NCI-H526 (cell line): ENCODE measurements around the gene MSRB2.

Experiments used
- DNase-seq, 2 experiments: peaks; one replicate each; lab custom pipeline; 2025; lab: John Stamatoyannopoulos, UW

MSRB2 gene

DNA sequence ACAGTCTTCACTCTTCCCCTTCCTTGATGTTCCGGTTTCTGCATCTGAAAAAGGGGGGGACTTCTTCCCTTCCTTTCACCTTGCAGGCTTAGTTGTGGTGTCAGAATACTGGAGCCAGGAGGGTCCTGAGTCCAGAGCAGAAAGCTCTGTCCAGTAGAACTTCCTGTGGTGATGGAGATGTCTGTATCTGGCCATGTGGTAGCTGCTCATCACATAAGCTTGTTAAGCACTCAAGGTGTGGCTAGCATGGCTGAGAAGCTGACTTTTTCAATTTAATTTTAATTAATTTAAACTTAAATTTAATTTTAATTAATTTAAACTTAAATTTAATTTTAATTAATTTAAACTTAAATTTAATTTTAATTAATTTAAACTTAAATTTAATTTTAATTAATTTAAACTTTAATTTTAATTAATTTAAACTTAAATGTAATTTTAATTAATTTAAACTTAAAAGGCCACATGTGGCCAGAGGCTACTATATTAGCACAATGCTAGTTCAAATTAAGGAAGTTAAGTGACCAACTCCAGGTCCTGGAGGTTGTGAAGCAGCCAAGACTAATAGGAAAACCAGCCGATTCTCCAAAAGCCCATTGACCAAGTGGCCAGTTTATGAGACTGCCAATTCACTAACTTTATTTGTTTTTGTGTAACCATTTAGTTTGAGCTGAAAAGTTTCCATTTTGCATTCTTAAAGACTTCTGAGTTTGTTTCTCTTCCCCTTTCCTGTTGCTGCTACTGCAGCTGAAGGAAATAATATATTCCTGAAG lies 16.3 kb downstream of the MSRB2 start:
- no peak for DNase-seq

DNA sequence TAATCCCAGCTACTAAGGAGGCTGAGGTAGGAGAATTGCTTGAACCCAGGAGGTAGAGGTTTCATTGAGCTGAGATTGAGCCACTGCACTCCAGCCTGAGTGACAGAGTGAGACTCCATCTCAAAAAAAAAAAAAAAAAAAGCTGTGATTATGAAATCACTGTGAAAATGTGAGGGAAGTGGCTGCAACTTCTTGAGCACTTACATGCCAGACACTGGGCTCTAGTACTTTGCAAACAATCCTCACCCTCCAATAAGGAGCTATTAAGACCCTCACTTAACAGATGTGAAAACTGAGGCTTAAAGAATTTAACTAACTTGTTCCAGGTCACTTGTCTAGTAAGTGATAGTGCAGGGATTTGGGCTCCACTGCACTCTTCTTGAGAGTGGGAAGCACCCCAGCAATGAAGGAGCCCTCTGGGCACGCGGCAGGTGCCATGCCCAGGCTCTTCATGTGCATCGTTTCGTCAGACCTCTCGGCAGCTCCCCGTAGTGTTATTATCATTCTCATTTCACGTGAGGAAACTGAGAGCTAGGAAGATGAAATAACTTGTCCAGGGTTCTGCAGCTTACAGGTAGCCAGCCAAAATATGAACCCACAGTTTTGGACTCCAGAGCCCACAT lies 19.0 kb downstream of the MSRB2 start:
- DNase-seq = no peak

DNA sequence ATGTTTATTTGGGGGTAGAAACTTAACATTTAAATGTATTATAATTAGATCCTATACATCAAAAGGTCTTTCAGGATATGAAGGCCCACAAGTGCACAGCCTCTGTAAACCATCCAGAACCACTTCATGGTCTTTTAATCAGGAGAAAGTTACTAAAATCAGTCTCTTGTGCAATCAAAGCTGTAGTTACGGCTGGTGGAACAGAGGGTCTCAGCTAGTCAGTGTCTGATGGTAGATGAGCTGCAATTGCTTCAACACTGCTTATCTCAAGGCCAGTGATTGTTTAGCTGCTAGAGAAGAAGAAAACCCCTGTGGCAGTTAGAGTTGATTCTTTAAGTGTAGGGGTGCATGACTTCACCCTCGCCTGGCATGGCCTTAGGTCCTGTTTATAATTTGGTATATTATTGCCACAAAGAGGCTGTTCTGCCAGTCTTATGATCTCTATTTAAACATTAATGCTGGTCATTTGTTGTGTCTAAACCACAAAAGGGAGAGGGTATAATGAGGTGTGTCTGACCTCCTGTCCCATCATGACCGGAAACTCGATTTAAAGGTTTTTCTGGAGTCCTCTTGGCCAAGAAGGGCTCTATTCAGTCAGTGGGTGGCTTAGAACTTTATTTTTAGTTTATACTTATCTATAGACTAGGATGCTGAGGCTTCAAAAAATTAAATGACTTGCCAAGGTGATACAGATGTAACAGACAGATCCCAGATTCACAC lies 21.3 kb downstream of the MSRB2 start:
- no peak for DNase-seq

DNA sequence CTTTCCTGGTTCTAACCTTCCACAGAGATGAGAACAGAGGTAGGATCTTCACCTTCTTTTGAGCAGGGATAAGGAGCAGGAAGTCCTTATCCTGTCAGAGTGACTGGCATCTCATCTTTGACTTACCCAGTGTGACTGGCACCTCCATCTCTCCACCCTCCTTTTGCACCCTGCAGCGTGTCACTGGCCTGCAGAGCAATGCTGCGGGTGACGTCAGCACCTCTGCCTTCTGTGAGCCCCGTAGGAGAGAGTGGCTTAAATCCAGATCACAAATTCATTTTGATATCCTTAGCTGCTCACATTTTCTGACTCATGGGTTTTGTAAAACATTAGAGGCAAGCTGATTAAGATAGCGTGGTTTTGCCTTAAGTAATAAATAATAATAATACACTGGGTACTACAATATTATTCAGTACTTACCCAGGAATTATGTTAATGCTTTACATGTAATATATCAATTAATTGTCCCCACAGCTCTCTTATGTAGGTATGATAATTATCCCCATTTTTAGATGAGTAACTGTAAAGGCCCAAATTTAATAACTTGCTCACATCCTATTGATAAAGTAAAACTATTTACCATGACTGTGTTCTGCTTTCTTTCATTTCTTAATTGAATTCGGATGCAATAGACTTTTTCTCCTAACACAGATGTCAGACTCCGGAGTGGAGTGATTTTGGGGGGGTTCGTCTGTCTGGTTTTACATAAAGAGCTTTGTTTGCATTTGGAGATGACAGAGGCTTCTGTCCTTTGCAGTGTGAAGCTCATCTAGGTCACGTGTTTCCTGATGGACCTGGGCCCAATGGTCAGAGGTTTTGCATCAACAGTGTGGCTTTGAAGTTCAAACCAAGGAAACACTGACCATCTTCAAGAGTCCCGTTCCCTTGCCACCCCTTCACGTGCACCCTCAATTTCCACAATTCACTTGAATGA lies 24.9 kb downstream of the MSRB2 start:
- DNase-seq = no peak

DNA sequence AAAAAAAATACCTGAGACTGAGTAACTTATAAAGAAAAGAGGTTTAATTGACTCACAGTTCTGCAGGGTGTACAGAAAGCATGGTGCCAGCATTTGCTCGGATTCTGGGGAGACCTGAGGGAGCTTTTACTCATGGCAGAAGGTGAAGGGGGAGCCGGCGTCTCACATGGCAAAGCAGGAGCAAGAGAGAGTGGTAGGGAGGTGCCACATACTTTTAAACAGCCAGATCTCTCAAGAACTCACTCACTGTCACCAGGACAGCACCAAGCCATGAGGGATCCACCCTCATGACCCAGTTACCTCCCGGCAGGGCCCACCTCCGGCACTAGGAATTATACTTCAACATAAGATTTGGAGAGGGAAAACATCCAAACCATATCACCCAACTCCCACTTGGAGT lies 25.8 kb downstream of the MSRB2 start:
- no peak for DNase-seq

DNA sequence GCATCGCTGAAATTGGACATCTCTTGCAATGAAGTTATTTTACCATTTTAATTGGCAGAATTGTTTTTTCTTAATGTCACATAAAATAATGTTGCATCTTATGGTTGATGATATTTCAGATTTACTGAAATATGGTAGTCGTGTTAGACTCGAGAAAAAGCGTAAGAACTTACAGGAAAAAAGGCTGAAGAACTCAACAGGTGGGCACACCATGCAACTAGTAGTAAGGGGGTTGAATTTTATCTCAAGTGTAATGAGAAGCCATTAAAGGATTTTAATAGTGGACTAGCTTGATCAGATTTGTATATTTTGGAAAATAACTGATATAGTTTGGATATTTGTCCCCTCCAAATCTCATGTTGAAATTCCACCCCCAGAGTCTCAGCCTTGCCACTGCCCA lies 41.1 kb downstream of the MSRB2 start:
- no peak for DNase-seq

DNA sequence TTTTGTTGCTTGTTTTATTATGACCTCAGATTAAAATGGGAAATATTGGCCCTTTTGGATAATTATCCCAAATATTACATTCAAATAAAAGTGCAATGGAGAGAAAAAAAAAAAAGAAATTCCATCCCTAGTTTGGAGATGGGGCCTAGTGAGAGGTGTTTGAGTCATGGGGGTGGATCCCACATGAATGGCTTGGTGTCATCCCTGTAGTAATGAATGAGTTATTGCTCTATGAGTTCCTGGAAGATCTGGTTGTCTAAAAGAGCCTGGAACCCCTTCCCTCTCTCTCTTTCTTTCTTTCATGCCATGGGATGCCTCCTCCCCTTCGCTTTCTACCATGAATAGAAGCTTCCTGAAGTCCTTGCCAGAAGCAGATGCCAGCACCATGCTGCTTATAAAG lies 44.3 kb downstream of the MSRB2 start:
- no peak for DNase-seq

DNA sequence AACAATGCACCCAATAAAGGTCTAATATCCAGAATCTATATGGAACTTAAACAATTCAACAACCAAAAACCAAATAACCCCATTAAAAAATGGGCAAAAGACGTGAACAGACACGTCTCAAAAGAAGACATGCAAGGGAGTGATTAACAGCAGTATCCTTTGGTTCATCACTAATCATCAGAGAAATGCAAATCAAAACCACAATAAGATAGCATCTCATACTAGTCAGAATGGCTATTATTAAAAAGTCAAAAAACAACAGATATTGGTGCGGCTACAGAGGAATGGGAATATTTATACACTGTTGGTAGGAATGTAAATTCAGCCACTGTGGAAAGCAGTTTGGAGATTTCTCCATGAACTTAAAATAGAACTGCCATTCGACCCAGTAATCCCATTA lies 46.6 kb downstream of the MSRB2 start:
- DNase-seq = peak in 1 of 2 experiments; percentile 16

DNA sequence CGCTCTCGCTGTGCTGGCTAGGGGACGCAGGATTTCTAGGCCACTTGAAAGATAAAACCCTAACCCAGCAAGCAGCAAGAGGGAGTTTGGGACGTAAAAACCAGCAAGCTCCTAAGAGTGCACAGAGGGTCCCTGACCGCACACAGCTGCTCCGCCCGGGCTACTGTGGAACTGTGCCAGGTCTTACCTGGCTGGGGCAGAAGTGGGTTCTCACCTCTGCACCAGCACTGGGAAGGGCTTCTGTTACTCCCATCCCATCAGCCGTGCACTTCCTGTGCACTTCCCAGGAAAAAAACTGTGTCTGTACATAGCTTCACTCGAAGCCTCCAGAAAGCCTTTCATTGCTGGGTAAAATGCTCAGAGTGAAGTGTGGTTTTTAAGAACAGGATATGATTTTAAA lies 50.9 kb downstream of the MSRB2 start:
- peak in 1 of 2 experiments; percentile 21 for DNase-seq

DNA sequence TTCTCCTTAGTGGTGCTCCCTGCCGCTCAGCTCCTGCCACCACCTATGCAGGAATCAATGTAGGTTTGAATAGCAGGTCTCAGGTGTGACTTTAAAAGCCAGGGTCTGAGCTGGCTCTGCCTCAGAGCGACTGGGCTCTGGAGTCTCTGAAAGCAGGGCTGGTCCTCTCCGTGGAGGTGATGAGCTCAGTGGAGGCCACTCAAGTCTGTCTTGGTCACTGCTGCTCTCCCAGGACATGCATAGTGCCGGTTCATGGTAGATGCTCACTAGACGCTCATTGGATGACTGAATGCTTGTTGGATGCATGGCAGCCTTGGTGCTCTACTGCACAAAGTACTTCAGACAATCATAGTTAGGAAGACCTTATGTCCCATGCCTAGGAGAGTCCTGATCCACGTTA lies 51.7 kb downstream of the MSRB2 start:
- DNase-seq = no peak

DNA sequence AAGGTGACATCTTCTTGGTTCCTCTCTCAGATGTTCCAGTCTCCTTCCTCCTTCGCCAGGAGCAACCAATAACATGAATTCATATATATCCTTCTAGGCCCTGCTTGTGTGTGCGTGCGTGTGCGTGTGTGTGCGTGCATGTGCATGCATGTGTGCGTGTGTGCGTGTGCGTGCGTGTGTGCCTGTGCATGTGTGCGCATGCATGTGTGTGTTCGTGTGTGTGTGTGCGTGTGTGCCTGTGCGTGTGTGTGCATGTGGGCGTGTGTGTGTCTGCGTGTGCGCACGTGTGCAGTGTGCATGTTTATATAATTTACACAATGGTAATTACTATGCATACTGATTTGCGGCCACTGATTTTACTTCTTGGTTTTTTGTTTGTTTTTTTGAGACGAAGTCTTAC lies 52.8 kb downstream of the MSRB2 start:
- DNase-seq = no peak

DNA sequence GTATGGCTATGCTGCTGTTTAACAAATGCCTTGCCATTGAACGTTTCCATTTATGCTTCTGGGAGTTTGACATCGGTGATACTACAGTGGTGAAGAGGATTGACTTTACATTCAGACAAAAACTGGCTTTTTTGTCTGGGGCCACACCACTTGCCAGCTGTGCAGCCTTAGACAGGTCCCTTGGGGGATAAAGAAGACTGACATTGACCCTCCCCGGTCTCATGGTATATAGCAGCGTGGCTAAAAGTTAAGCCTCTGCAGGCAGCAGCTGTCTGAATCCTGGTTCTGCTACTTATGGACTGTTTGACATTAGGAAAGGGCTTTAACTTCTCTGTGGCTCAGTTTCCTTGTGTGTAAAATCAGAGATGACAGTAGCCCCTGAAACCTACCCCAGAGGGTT lies 54.7 kb downstream of the MSRB2 start:
- no peak for DNase-seq

DNA sequence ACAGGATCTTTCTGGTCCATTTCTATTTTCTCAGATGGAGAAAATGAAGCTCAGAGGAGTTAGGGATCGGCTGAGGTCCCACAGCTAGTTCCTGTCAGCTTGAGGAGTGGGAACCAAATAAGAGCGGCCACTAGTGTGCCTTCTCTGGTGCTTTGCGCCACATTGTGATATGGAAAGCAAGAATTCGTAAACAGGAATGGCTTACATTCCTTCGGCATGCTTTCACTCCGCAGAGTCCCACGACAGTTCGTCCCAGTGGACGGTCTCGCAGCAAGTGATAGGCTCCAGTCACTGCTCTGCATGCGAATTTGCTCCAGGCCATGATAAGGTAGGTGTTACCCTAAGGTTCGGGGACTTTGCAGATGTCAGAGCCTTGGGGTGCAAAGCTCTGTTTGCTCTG lies 55.2 kb downstream of the MSRB2 start:
- DNase-seq = no peak

DNA sequence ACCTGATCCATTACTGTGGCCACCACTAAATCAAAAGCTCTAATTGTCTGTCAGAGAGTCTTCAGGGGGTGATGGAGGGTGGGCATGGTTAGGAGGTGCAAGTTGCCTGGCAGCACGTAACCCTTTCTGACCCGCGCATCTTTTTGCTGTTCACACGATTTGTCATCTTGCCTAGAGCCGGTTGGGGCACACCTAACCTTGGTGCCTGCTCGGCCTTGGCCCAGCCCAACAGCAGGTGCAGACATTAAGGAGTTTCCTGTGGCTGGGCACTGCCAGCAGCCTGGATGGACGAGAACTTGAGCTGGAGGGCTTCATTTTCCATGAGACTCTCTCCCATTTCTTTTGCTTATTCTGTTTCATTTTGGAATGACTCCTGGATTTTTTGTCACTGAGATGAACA lies 55.7 kb downstream of the MSRB2 start:
- DNase-seq = no peak

DNA sequence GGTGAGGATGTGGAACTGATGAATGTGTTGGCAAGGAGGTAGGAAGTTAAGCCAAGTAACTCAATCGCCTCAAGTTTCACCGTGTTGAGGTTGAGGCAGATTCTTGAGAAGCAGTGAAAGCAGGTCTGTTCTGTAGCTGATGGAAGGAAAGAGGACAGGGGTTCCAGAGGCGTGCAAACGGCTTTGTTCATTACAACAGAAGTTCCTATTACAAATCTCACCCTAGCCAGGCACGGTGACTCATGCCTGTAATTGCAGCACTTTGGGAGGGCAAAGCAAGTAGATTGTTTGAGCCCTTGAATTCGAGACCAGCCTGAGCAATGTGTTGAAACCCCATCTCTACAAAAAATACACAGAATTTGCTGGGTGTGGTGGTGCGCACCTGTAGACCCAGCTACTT lies 59.8 kb downstream of the MSRB2 start:
- DNase-seq = no peak

DNA sequence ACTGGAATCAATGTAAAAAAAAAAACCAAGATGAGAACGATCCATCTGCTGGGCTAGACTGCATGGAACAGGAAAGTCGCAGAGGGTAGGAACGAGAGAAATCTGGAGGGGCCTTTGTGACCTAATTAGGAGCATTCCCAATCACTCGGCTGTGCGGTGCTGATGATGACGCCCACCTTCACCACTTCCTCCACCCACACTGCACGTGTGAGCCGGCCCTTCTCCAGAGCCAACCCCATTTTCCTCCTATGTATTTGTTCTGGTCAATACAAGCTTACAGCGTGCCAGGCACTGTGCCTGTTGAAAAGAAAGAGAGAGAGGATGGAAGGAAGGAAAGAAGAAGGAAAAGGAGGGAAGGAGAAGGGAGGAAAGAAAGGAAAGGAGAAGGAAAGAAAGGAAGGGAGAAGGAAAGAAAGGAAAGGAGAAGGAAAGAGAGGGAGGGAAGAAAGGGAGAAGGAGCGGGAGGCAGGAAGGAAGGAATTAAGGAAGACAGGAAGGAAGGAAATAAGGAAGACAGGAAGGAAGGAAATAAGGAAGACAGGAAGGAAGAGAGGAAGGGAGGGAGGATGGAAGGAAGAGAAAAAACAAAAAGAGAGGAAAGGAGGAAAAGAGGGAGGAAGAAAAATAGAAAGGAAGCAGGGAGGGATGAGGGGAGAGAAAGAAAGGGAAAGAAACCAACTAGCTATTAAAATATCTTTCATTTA lies 61.2 kb downstream of the MSRB2 start:
- no peak for DNase-seq

DNA sequence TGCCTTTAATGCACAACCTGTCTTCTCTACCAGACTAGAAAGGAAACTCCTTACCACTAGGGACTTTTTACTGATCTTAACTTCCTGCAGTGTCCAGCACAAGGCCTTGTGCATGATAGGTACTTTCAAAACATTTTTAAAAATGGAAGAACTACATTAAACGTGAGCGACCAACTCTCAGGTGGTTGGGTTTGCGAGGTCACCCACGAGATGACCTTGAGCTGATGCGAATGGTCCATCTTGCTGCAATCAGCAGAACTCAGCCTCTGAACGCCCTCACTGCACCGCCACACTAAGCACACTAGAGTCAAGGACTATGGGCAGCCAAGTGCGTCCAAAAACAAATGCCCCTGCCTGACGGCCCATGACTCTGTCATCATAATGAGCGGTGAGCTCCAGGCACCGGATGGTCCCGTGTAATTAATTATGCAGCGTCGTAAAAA lies 61.9 kb downstream of the MSRB2 start:
- peak in 1 of 2 experiments; percentile 24 for DNase-seq

DNA sequence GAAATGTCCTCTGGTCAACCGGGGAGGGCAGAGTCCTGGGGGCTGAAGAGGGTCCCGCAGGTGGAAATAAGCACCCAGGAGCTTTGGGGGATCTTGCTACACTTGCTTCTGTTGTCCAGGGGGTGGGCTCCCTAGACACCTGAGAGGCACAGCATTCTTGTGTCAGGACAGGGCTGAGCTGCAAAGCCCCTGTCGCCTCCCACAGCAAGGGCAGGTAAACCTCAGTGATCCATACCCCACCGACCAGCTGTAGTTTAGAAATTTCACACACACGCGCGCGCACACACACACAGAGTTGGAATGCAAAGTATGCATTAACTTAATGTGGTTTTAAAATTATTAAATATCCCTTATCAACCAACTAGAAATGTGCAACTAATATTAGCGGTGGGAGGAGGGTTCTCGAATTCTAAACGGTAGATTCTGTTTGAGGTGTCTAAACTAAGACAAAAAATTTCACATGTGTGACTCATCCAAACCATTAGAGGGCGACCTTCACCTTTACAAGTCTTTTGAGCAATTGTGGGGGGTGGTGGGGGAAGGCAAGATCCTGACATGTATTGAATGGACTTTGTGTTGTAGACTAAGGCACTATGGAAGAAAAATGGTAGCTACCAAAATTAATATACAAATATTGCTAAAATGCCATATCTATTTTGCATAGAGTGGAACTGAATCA lies 62.5 kb downstream of the MSRB2 start:
- peak in 1 of 2 experiments; percentile 74 for DNase-seq

DNA sequence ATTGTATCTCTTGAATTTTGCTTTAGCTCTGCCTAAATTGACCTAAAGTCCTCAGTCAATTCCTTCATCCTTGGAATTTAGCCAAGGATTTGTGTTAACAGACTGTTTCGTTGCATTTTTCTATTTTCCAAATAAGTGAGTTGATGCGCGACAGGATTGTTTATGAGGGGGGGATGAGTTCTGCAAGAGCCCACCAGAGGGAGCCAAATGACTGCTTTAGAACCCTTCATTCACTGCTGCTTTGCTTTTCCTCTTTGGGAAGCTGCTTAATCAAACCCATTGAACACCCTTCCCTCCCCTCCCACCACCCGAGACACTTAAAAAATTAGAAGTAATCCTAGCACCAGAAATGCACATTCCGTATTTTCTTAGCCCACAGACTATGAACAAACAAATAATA lies 63.0 kb downstream of the MSRB2 start:
- peak; percentile 34 to 62 for DNase-seq

DNA sequence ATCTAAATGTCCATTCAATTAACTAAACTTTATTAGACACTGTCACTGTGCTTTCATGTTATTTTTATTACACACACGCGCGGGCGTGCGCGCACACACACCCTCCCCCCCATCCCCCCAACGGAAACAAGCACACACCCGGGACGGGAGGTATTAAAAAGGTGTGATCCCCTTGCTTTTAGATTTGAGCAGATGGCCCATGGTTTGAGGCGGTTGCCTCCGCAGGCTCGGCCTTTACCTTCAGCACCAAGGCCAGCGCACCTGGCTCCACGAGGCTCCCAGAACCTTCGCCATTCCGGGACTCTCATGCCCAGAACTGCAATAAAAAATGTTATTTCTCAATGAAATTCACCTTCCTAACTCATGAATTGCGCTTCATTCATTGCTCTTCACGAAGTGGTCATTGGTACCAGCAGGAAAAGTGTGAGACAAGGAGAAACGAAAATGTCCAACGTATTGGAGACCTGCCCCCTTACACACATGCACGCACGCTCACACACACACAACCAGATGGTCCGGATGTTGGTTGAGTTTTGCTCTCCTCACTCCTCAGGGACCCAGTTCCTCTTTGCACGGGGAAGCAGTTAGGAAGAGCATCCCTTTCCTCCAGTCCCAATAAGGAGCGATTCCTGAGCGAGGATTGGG lies 76.0 kb downstream of the MSRB2 start:
- DNase-seq = no peak
